CD4-positive, alpha-beta T cell treated with Interleukin-17A for 1 hour (primary cell): Measurements from ENCODE around the gene SLC35F4.
"Not testable (repeated sequence)": the region's sequence is repeated elsewhere in the genome, so short reads cannot be mapped to it uniquely, and the experiment has no call there.

ENCODE experiments used
- DNase-seq: peaks from one replicate; pipeline ENCODE4 v3.0.0-alpha.2; 2020

The SLC35F4 gene

GRCh38 chr14:57771801-57772200 lies 94.1 kb downstream of the SLC35F4 start:
- DNase-seq, result no peak

DNA sequence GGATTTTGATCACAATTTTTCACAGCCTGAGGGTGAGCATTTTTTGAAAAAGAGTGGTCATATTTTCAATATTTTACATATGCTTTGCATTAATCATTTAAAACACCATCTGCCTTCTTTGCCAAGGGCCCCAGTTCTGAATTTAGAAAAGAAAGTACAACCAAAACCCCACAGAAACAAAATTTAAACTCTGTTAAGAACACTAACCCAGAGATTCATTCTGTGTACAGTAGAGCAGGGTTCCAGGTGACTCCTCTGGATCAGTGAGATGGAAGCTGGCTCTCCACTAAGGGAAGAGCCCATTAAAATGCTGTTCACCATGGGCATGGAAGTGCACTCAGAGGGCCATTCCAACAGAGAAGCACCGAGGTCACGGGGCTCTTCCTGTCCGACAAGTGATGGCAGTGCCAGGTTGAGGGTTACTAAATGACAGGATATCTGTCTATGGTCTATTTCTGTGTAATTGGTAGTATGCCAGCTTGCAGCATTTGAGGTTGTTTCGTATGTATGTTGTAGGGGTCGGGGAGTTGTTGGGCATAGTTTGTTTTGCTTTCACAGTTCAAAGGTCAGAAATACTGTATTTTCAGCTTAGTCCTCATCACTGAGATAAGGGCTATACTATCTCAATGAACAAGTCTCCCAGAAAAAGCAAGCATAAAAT lies 95.9 kb downstream of the SLC35F4 start:
- DNase-seq, result no peak

DNA sequence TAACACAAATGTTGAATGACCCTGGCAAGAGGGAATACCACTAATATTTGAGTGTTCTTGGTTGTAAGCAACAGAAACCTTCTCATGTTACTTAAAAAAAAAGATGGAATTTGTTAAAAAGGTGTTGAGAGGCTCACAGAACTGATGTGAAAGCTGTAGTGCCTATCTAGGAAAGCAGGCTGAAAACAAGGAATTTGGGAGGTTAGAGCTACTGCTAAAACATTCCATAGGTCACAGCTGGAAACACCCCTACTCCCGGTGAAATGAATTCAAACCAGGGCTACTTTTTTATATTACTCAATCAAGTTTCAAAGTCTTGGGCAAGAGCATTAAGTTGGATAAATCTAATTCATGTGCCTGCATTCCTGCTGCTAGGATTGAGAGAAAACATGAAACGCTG lies 104.1 kb downstream of the SLC35F4 start:
- DNase-seq, result no peak

DNA sequence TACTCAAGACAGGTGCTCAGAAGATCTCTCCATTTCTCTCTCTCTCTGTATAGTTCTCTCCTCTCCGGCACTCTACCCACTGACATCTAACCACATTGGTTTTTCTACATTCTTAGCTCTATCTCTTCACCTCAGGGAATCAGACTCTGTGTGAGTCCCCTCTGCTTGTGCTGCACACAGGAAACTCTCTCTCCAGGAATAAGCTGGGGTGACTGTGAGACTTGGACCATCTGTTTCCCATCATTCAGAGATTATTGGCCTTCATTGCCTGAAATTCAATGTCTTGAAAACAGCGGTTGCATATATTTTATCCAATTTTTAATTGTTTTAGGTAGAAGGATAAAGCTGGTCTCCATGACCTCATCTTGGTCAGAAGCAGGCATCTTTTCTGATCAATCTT lies 105.0 kb downstream of the SLC35F4 start:
- DNase-seq, result no peak

GRCh38 chr14:57755018-57755521 lies 110.8 kb downstream of the SLC35F4 start:
- DNase-seq, result no peak

- DNase-seq, result no peak
Observed at GRCh38 chr14:57754527-57754926, 111.4 kb downstream of the SLC35F4 start.

DNA sequence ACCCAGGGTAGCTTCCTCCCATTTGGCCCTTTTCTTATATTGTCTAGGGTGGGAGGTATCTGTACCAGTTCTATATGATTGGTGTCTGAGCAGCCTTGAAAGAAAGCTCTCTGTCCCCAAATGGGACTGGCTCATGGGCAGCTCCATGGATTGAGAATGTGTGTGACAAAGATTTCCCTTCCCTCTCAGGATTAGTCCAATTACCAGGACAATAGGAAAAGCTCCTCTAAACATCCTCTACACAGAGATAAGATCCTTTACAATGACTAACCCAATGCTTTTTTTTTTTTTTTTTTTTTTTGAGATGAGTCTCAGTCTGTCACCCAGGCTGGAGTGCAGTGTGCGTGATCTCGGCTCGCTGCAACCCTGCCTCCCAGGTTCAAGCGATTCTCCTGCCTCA lies 112.1 kb downstream of the SLC35F4 start:
- DNase-seq, result no peak

DNA sequence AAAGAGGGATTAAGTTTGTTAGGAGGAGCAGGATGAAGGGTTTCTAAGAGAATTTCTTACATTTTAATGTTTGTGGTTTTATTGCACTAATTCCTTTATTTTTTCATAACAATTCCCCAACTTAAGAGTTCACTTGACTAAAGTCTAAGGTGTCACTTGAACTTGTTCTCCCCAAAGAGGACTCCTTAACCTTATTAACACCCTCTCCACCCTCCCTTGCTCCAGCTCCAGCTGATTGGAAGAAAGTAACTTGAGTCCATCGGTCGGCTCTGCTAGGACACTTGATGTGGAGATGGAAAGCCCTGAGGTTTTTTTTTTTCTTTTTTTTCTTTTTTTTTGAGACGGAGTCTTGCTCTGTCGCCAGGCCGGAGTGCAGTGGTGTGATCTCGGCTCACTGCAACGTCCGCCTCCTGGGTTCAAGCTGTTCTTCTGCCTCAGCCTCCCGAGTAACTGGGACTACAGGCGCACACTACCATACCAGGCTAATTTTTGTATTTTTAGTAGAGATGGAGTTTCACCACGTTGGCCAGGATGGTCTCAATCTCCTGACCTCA lies 113.7 kb downstream of the SLC35F4 start:
- DNase-seq, result not testable (repeated sequence)

GRCh38 chr14:57751400-57751799 lies 114.5 kb downstream of the SLC35F4 start:
- no peak for DNase-seq

GRCh38 chr14:57749267-57749666 lies 116.6 kb downstream of the SLC35F4 start:
- no peak for DNase-seq

- DNase-seq, result no peak
Observed at GRCh38 chr14:57748279-57748678, 117.6 kb downstream of the SLC35F4 start.

DNA sequence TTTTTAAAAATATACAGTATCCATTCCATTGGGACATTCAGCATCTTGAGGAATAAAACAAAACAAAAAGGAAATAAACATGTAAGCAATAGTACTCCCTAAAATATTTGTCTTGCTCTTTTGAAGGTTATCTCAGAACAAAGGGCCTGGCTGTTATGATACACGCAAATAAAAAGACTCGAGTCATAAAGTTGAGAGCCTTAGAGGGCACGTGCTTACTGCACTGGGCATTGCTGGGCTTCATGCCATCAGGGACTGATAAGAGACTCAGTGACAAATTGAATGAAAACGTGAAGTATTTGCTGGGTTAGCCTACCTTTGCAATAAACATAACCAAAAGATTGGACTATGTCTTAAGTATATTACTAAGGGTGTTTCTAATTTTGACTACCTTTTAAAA lies 118.9 kb downstream of the SLC35F4 start:
- DNase-seq, result no peak

DNA sequence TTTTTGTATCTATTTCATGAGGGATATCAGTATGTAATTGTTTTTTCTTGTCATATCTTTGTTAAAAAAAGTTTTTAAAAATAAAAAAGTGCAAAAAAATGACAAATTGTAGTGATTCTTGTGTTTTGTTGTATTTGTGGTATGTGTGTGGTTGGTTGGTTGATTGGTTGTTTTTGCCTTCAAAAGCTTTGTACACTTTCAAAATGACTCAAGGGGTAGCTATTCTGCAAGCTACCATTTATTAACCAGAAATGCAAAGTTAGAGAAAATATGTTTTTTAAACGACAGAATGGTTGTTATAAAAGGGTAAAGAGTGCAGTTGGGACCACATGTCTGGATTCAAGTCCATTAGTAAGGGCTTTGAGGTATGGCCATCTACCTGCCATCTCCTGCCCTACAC lies 119.3 kb downstream of the SLC35F4 start:
- DNase-seq, result no peak

DNA sequence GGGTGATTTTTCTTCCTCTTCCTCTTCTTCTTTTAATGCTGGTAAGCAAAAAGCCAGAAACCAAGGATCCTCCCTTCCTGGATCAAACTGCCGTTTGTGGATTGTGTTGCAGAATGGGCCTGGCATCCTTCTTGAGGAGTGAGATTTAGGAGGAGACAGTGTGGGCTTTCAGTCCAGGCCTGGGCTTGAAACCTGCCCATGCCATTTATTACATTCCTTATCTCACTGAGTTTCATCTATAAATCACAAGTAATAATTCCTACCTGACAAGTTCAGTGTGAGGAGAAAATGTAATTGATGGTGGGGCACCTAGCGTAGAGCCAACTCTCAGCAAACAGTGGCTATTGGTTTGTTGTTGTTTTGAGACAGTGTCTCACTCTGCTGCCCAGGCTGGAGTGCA lies 126.4 kb downstream of the SLC35F4 start:
- no peak for DNase-seq

DNA sequence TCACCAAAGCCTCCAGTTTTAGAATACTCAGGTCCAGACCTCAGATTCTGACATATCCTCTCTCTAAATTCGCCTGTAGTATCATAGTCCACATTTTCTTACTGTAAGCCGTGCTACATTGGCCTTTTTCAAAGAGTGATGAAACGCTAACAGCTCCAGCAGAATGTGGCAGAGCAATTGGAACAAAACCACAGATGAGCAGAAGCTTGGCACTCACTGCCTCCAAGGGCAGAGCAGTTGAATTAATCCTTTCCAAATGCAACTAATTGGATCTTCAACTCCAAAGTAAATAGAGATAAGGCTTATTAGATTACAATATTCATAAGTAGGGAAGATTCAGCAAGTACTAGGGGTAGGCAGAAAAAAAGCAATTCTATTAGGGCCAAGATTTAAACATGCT lies 128.3 kb downstream of the SLC35F4 start:
- no peak for DNase-seq

DNA sequence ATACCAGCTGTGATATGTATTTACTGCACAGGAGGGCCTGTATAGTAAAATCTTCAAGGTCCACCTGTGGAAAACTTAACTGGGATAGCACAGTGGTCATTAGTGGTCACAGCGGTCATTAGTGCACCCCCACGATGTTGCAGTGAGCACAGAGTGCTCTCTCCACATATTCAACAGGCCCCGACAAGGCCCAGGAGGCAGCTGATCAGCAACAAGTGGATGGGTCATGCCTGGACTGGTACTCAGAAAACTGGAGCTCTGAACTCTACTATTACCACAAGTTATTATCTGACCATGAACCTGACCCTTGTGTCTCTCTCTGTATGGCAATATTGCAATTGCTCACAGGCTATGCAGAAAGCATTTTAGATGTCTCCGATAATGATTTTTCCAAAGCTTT lies 129.5 kb downstream of the SLC35F4 start:
- DNase-seq, result no peak

- no peak for DNase-seq
Observed at GRCh38 chr14:57735276-57735675, 130.6 kb downstream of the SLC35F4 start.

DNA sequence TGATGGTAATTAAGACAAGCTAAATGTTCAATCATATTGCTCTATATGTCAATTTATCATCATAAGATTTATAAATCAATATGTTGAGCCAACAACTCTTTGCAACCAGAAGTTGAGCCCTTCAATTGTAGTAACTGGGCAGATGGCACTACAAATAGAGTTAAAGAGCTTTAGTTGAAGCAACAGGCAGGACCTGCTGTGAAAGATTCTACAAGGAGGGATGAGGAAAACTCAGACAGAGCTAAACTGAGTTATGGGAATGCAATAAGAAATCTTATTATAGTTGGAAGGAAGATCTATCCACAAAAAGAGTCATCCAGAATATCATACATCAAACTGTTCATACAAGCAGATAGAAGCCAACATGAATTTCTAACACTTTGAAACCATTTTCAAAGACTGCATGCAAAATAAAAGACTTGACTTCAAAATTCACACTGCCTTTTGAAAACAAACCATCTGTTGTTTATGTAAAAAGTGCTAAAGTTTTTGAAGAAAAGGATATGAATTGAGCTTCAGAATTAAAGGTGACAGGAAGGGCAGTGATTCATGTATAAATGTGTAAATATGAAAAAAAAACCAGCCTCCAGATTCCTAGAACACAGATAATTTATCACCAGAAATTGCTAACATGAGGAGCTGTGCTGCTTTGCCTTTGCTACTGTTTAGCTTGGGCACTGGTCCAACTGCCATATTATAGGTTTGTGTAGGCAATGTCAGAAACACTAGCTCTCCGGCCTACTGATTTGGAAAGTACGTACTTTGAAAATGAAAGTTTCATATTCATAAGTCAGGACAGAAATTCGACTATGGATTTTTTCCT lies 133.2 kb downstream of the SLC35F4 start:
- DNase-seq, result no peak

GRCh38 chr14:57729208-57730187 lies 136.4 kb downstream of the SLC35F4 start:
- no peak for DNase-seq

DNA sequence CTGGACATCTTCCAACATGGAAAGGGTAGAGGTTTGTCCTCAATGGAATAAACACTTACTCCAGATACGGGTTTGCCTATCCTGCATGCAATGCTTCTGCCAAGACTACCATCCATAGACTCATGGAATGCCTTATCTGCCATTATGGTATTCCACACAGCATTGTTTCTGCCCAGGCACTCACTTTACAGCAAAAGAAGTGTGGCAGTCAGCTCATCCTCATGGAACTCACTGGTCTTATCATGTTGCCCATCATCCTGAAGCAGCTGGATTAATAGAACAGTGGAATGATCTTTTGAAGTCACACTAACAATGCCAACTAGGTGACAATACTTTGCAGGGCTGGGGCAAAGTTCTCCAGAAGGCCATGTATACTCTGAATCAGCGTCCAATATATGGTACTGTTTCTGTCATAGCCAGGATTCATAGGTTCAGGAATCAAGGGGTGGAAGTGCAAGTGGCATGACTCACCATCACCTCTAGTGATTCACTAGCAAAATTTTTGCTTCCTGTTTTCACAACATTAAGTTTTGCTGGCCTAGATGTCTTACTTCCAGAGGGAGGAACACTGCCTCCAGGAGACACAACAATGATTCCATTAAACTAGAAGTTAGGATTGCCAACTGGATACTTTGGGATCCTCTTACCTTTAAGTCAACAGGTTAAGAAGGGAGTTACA lies 140.4 kb downstream of the SLC35F4 start:
- DNase-seq, result no peak

DNA sequence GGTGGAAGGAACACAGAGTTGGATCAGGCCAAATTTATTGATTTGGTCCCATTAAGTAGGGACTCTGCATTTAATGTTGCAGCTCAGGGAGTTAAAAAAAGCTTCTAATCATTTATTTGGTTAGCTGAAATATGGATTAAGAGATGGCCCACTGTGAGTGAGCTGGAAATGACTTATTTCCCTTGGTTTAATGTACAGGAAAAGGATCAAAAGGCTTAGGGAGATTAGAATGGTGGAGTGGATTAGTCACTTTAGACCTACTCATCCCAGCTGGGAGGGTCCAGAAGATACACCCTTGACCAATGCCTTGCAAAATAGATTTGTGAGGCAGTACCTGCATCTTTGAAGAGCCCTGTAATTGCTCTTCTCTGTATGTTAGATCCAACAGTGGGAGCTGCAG lies 143.8 kb downstream of the SLC35F4 start:
- not testable (repeated sequence) for DNase-seq

DNA sequence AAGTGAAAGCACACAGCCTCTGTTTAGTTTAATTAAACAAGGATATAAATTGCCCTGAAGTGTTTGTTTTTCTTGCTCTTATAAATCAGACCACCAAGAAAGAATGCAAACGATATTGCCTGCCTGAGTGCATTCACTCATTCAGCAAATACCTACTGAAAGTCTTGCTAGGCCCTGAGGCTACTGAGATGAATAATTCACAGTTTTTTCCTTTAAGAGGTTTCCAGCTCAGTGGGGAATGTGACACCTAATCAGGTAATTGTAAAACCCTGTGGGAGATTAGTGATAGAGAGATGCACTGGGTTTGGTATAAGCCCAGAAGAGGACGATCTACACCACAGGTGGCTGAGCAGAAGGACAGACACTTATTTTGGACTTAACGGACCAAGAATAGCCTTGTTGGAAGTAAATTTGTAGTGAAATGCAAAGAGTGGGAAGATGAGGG lies 151.4 kb downstream of the SLC35F4 start:
- DNase-seq, result no peak
